Stimulated activated CD4-positive, alpha-beta T cell treated with anti-CD3 and anti-CD28 coated beads, Interleukin-2, amount 100 ng/mL, for 4 hours (primary cell): ENCODE results near the gene ANGPTL8.

Experiments
- DNase-seq: peaks from one replicate; pipeline ENCODE4 v3.0.0-alpha.2; 2020; ENCODE audit warnings: low read depth

The ANGPTL8 gene

DNA sequence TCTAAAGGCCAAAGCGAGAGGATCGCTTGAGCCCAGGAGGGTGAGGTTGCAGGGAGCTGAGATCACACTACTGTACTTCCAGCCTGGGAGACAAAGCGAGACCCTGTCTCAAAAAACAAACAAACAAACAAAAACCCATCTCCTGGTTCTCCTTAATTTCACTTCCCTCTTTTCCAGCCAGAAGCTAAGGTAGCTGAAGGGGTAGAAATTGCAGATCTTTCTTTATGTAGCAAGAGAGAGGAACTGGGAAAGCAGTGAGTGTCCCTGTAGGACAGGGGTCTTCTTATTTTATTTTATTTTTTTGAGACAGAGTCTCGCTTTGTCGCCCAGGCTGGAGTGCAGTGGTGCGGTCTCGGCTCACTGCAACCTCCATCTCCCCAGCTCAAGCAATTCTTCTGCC is 52.0 kb downstream of the ANGPTL8 start:
- no peak for DNase-seq
